Keratinocyte (primary cell): Measurements from ENCODE around the gene CTIF.

Source experiments
- EZH2 ChIP-seq: IDR thresholded peaks from one replicate; pipeline ENCODE4 v1.6.1; 2012; ENCODE audit warnings: inconsistent platforms, mild to moderate bottlenecking, low read length, moderate library complexity
- TF ChIP-seq, protein P1 (sequence below), 3 experiments: IDR thresholded peaks in 1 of 3; conservative IDR thresholded peaks in 1 of 3; optimal IDR thresholded peaks in 1 of 3; 2 replicates in 2 of 3; 3 replicates in 1 of 3; pipeline versions ENCODE3 to v1.5.1; 2011; ENCODE audit warnings: low read length in 3 of 3, mild to moderate bottlenecking in 3 of 3, moderate library complexity in 2 of 3, control low read depth in 1 of 3, inconsistent platforms in 1 of 3; ENCODE audit not compliant: insufficient read depth in 2 of 3; ENCODE audit errors: extremely low read depth in 1 of 3

DNA sequence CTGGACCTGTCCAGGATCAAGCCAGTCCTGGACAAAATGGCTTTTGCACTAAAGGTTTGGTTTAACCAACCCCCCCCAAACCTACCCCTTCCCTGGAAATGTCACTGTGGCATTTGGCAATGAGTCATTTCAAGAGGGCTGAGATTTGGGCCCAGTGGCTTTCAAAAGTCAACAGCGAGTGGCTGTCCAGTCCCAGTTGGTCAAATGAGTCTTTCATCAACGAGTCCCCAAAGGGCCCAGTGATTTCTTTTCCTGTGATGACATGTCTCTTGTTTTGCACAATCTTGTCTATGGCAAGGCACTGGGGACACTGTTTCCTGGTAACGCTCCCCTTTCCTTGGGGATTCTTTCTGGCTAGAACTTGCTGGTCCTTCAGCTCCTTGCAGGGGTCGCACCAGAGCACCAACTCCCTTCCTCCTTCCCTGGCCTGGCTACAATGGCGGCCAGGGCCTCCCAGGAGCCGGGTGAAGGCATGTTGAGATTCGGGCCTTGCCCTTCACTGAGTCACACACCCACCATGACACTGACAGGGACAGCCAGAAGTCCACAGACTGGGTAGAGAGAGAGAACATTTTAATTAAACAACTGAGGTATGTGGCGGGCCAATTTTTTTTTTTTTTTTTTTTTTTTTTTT lies 324.7 kb downstream of the CTIF start:
- TF ChIP-seq, protein P1, sequence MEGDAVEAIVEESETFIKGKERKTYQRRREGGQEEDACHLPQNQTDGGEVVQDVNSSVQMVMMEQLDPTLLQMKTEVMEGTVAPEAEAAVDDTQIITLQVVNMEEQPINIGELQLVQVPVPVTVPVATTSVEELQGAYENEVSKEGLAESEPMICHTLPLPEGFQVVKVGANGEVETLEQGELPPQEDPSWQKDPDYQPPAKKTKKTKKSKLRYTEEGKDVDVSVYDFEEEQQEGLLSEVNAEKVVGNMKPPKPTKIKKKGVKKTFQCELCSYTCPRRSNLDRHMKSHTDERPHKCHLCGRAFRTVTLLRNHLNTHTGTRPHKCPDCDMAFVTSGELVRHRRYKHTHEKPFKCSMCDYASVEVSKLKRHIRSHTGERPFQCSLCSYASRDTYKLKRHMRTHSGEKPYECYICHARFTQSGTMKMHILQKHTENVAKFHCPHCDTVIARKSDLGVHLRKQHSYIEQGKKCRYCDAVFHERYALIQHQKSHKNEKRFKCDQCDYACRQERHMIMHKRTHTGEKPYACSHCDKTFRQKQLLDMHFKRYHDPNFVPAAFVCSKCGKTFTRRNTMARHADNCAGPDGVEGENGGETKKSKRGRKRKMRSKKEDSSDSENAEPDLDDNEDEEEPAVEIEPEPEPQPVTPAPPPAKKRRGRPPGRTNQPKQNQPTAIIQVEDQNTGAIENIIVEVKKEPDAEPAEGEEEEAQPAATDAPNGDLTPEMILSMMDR (optimal IDR thresholded peaks at IDR 0.05 in 1 of 3, IDR thresholded peaks at IDR 0.05 in 1 of 3, conservative IDR thresholded peaks at IDR 0.05 in 1 of 3; ENCODE audit: extremely low read depth in 1 of 3, insufficient read depth in 2 of 3, low read length in 3 of 3), result no peak
- TF ChIP-seq EZH2, result no peak
